ENCODE measurements around the gene FAM83B.
"Not testable (repeated sequence)": the region's sequence is repeated elsewhere in the genome, so short reads cannot be mapped to it uniquely, and the experiment has no call there.

The FAM83B gene

GRCh38 chr6:54979161-54979560, 132.6 kb downstream of the FAM83B start:
- not testable (repeated sequence) for DNase-seq (ENCODE audit: low spot score)

DNA sequence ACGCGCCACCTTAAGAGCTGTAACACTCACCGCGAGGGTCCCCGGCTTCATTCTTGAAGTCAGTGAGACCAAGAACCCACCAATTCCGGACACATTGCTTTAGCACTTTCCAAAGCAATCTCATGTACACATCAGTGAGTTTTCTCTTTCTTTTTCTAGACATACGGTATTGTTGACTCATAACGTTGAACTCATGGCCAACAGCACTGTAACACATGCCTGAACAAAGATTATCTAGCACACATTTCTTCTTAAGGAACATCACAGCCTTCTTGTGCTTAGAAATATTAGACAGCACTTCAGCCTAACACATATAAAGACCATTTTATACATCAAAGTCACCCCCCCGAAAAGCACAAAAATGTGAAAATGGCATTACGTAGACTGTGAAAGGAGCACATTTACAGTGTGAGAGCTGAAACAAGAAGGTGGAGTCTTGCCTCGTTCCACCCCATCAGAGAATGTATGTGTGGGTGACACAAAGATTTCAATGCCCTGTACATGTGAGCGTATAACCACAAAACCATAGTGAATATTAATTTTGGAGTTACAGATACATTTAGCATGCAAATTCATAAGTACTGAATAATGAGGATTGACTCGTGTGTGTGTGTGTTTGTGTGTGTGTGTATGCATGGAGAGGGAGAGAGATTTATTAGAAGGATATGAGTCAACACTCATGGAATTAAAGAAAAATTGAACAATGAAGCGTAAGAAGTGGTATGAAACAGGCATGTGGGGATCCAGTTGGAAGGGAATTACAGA, 134.1 kb downstream of the FAM83B start:
- no peak for DNase-seq (ENCODE audit: low spot score)

DNA sequence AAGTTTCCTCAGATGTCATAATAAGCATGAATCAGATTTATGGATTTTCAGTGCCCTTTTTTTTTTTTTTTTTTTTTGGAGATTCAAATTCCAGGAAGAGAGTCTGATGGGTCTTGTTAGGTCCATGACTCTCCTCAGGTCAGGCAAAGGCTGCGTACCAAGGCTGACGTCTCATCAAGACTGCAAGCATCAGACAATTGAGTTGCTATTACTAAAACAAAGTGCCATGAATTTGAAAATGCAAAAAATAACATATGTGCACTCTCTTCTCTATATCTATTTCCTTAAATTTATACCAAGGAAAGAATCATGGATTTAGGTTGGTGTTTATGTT, 134.7 kb downstream of the FAM83B start:
- DNase-seq (ENCODE audit: low spot score), result no peak

DNA sequence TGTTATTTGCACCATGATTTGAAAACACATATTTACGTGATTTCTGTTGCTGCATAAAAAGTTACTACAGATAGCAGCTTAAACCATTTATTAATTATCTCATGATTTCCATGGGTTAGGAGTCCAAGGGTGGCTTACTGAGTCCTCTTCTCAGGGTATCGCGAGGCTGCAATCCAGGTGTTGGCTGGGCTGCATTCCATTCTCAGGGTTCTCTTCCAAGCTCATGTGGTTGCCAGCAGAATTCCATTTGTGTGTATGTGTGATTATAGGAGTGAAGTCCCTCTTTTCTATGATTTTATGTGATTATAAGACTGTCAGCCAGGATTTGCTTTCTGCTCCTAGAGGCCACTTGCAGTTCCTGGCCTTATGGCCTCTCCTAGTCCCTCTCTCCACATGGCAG, 135.1 kb downstream of the FAM83B start:
- no peak for DNase-seq (ENCODE audit: low spot score)

DNA sequence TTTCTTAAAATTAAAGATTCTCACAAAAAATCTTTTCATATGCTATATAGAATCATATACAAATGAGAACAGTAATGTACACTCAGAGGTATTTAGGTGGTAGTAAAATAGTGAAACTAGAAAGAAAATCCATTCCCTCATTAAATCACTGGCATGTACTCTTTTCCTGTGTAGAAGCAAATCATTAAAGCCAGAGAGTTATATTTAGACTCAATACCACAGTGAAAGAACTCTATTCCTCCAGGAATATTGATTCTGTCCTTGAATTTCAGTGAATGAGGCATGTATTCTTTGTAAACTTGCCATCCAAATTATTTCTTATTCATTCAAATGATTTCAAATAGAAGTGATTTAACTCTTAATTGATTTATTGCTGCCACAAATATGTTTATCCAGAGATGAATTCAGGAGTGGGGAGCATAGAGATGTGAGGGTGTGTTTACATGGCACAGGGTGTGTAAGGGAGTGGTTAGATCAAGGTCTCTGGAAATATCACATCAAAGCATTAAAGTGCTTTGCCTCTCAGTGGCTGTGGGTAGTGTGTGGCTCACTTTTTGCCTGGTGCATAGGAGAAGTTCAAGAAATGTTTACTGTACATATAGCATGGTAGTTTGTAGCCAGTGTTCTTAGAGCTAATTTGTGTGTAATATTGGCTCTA, 141.2 kb downstream of the FAM83B start:
- DNase-seq (ENCODE audit: low spot score), result no peak

GRCh38 chr6:54988576-54988975, 142.0 kb downstream of the FAM83B start:
- no peak for DNase-seq (ENCODE audit: low spot score)

DNA sequence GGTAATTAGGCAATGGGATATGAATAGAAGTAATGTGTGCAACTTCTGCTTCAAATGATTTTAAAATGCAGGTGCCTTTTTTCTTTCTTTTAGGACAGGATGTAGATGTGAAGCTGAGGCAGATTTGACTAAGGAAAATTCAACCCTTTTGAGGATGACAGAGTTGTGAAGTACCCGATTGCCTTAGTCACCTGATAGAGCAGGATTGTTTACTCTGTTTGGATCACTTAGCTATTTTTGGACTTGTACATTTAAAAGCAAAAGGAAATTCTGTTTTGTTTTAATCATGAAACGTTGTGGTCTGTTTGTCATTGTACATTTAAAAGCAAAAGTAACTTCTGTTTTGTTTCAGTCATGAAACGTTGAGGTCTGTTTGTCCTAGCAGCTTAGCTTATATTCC, 143.4 kb downstream of the FAM83B start:
- no peak for DNase-seq (ENCODE audit: low spot score)
